Endometrial microvascular endothelial cells (primary cell): Measurements from ENCODE around the gene DHTKD1. TPM values are rescaled to one million over a fixed set of nuclear protein-coding genes. Genes with fewer than 3 reads are reported as not detected.
"Not testable (repeated sequence)": the region's sequence is repeated elsewhere in the genome, so short reads cannot be mapped to it uniquely, and the experiment has no call there.

Experiments
- in situ Hi-C: cut with HindIII; loops from 2 replicates; pipeline ENCODE4 v1.10.0; 2017; ENCODE audit warnings: low sequenced_read_pairs, low pct_unique_long_range_greater_than_20kb; ENCODE audit errors: inconsistent ontology term
- total RNA-seq: library from RNA; depleted of rRNA; stranded (reverse); fragments of >200 nt; gene quantifications from one replicate; pipeline ENCODE4 v1.2.3, GENCODE V29; 2015; ENCODE audit errors: inconsistent ontology term

Gene DHTKD1
- total RNA-seq, 1 donor from 2014 or later, result 11.1 TPM

DNA sequence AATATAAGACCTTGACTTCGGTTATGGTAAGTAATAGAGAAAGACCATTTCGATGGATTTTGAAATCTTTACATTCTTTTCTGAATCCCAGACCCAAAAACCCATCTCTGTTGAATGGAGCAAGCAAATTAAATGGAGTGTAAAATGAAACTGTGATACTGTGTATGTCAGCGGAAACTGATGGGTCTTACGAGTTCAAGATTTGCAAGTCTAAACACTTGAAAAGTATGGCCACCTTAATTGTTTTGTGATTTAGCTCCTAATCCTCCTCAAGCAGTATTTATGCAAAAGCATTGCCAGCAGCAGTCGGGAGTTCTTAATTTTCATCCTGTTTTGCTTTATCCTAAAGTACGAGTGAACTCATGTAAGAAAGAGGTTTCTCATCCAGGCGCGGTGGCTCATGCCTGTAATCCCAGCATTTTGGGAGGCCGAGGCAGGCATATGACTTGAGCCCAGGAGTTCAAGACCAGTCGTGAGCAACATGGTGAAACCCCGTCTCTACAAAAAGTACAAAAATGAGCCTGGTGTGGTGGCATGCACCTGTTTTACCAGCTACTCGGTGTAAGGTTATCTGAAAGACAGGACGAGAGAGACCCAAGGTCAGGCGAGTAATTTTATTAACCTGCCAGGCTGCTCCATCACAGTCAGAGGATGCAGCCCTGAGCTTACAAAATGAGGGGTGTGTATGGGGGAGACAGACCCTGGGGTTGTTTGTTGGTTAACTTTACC lies 5.8 kb upstream of the DHTKD1 start:
- in situ Hi-C loops, result no loop called here

DNA sequence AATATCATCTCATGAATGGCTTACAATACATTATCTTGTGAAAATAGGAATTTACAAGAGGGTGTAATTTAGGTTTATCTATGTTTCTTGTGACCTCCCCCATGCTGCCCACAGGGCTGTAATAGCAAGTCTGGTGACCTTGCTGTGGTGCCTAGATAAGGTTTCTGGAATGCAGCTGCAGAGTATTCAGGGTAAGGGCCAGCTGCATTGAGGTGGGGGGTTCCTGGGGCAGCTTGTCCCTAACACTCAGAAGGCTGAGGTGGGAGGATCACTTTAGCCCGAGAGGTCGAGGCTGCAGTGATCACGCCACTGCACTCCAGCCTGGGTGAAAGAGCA lies 5.3 kb upstream of the DHTKD1 start:
- in situ Hi-C loops, result no loop called here

DNA sequence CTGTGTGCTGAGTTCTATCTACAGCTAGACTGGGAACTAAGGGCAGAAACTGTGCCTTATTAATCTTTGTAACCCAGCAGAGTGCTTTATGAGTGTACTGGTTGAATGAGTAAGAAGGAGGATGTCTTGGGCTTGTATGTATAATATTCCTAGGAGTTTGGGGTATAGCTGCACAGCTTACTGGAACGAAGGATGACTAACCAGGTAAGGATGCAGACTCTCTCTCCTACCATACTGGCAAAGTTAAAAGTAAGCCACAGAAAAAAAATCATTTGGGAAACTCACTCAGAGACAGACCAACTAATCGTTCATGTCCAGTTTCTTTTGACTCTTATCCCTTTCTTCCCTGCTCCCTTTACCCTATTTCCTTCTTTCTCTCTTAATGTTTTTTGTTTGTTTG lies 1.4 kb upstream of the DHTKD1 start:
- in situ Hi-C loops, result no loop called here

DNA sequence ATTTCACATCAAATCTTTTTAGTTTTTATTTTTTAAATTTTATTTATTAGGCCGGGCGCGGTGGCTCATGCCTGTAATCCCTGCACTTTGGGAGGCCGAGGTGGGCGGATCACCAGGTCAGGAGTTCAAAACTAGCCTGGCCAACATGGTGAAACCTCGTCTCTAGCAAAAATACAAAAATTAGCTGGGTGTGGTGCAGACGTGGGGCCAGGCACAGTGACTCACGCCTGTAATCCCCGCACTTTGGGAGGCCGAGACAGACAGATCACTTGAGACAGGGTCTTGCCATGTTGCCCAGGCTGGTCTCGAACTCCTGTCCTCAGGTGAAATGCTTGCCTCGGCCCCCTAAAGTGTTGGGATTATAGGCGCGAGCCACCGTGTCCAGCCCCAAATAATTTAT lies 2.7 kb downstream of the DHTKD1 start:
- in situ Hi-C loops, result not testable (repeated sequence)

DNA sequence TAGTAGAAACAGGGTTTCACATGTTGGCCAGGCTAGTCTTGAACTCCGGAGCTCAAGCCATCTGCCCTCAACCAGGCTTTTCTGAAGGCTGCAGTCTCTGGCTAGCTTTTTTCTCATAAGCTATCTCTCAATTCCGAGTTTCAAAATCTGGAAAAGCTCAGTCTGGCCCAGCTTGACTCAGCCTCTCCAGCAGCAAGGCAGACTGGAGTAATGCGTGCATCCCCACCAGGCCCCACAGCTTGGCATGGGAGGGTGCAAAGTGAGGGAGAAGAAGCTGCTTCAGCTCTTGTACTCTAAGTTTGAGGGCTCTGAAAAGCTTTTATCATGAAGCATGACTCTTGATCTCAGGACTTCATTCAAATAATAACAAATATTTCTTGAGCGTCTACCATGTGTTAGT lies 4.8 kb downstream of the DHTKD1 start:
- in situ Hi-C loops, result no loop called here

DNA sequence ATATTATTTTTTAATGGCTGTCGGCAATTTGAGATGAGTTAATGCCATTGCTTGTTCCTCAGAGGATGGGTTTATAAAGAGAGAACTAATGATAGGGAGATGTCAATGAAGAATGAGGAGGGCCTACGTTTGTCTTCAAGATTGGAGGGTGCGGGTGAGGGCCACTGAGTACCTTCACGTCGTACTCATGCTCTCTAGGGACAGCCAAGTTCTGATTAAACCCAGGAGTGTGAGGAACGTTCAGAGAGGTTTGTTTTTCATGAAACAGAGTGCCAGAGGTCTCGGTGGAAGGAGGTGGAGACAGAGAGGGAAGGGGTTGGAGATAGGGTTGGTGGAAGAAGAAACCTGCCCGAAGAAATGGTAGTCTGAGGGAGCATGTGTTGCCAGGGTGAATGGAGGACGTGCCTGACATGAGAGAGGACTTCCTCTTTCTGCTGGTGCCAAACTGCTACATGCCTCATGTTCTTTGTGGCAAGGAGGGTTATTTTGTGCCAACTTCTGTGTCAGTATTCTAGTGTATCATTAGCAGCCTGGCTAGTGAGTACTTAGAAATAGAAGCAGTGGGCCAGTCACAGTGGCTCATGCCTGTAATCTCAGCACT lies 8.9 kb downstream of the DHTKD1 start:
- in situ Hi-C loops, result no loop called here

DNA sequence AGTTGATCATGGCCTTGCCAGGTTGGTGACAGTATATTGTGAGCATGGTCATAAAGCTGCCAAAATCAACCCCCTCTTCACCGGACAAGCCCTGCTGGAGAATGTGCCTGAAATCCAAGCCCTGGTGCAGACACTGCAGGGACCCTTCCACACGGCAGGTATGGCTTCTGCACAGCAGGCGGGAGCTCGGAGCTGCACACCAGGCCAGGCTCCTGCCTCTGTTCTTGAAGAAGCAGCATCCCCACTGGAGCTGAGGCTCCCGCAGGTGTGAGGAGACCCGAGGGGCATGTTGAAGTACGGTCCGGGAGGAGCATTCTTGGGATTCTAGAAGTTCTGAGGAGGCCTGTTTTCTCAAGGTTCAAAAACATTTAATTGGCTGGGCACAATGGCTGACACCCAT lies 12.7 kb downstream of the DHTKD1 start:
- in situ Hi-C loops, result no loop called here

DNA sequence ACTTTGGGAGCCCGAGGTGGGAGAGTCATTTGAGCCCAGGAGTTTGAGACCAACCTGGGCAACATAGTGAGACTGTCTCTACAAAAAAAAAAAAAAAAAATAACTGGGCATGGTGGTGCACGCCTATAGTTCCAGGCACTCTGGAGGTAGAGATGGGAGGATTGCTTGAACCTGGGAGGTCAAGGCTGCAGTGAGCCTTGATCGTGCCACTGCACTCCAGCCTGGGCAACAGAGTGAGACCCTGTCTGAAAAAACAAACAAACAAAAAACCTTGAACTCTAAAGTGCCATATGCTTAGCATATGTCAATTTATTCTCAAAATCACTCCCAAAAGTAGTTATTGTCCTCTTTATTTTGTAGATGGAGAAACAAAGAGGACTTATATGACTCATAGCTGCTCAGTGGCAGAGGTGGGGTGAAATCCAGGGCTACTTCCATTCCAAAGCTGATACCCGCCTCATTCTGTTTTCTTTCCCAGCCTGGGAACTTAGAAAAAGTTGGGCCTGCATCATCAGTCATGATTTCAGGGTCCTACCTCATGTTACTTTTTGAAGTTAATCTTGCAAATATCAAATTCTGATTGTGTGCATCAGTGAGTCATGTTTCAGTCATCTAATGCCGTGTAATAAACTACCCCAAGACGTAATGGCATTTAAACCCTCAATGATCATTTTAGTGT lies 13.3 kb downstream of the DHTKD1 start:
- in situ Hi-C loops, result no loop called here

DNA sequence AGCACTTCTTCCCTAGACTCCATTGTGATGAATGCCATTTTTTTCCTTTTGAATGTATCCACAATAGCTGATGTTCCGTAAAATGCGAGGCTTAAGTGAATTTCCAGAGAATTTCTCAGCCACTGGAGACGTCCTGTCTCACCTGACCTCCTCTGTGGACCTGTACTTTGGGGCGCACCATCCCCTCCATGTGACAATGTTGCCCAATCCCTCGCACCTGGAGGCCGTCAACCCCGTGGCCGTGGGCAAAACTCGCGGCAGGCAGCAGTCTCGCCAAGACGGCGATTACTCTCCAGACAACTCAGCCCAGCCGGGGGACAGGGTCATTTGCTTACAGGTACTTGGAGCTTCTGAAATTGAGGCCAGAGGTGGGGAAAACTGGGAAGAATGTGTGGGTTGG lies 20.2 kb downstream of the DHTKD1 start:
- in situ Hi-C loops, result no loop called here

DNA sequence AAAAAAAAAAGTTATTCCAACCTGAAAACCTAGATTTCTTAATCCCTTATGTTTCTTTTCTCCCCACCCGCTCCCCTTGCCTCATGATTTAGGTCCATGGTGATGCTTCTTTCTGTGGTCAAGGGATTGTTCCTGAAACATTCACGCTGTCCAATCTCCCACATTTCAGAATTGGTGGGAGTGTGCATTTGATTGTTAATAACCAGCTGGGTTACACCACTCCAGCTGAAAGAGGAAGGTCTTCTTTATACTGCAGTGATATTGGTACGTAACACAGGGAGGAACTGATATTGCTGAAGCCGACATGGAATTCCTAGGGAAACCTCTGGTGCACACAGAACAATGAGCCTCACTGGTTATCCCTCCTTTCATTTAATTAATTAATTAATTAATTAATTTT lies 22.7 kb downstream of the DHTKD1 start:
- in situ Hi-C loops, result no loop called here

DNA sequence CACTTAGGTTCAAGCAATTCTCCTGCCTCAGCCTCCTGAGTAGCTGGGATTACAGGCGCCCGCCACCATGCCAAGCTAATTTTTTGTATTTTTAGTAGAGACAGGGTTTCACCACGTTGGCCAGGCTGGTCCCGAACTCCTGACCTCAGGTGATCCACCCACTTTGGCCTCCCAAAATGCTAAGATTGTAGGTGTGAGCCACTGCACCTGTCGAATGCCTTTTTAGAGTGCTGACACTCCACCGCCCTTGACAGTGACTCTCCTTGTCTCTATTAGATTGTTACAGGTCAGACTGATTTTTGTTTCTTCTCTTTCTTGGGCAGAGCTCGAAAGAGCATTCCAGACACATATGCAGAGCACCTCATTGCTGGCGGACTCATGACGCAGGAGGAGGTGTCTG lies 28.6 kb downstream of the DHTKD1 start:
- in situ Hi-C loops, result not testable (repeated sequence)

DNA sequence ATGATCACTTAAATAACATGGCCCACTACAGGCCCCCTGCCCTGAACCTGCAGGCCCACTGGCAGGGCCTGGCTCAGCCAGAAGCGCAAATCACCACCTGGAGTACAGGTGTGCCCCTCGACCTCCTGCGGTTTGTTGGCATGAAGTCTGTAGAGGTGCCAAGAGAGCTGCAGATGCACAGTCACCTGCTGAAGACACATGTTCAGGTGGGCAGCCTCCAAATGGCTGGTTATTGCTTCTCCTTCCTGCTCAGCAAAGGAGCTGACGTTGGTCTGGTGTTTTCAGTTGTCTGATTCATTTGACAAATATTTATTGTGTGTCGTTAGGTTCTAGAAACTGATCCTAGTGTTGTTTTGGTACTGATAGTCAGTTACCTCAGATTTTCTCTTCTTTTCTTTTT lies 29.0 kb downstream of the DHTKD1 start:
- in situ Hi-C loops, result no loop called here

DNA sequence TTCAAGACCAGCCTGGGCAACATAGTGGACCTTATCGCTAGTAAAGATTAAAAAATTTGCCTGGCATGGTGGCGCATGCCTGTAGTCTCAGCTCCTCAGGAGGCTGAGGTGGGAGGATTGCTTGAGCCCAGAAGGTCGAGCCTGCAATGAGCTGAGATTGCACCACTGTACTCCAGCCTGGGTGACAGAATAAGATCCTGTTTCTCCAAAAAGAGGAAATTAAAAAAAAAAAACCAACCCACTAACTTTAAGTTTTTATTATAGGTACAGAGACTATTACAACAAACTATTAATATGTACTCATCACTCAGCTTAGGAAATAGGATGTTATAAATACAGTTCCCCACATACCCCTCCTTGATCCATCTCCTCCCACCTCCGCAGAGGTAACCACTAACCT lies 30.2 kb downstream of the DHTKD1 start:
- in situ Hi-C loops, result no loop called here

DNA sequence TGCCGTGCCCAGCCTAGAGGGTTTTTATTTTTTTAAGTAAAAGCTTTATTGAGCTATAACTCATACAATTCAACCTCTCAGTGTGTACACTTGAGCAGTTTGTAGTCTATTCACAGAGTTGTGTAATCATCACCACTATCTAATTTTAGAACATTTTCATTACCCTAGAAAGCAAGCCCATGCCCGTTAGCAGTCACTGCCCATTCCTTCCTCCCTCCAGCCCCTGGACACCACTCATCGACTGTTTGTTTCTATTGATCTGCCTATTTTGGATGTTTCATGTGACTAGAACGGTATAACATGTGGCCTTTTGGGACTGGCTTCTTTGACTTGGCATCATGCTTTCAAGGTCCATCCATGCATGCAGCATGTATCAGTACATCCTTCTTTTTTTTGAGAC lies 35.0 kb downstream of the DHTKD1 start:
- in situ Hi-C loops, result no loop called here

DNA sequence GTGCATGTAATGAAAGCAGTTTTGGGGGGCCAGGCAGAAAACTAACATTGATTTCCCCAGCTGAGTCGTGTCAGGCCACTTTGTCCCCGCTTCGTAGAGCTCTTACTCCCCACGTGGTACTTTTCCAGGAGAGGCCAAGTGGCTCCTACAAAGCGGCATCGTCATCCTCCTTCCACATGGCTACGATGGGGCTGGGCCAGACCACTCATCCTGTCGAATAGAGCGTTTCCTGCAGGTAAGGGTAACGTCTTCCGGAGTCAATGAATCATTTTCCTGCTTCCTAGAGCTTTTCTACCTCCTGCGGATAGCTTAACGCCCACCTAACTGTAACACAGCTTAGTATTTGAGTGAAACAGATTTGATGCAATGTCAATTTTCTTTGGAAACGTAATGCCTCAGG lies 39.0 kb downstream of the DHTKD1 start:
- in situ Hi-C loops, result no loop called here

DNA sequence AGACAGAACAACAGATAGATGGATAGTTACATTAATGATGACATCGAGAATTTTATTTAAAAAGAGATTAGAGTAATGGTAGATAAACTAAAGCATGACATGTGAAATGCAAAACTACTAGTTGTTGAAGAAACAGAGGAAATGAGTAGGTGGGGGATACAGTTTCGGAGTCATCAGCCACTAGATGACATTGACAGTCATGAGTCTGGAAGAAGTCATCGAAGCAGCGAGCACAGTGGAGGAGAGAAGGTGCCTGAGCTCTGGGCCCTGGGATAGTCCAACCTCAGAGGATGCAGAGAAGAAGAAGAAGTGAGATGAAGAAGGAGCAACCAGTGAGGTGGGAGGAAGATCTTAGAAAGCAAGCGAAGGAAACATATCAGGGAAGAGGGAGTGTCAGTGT lies 40.5 kb downstream of the DHTKD1 start:
- in situ Hi-C loops, result no loop called here

DNA sequence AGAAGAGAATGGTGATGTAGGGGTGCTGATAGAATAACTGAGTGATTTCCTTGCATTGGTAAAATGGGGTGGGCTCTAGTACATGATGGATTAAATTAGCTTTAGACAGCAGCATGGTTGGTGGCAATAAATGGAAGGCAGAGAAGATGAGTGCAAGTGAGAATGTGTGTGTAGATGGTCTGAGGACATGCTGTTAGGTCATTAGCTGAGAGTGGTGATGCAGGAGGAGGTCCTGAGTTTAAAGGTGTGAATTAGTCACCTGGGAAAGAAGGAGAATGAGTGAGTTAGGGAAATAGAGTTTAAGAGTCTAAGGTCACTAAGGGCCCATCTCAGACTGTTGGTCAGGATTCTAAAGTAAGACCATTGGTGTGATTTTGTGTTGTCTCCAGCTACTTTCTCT lies 42.8 kb downstream of the DHTKD1 start:
- in situ Hi-C loops, result no loop called here

DNA sequence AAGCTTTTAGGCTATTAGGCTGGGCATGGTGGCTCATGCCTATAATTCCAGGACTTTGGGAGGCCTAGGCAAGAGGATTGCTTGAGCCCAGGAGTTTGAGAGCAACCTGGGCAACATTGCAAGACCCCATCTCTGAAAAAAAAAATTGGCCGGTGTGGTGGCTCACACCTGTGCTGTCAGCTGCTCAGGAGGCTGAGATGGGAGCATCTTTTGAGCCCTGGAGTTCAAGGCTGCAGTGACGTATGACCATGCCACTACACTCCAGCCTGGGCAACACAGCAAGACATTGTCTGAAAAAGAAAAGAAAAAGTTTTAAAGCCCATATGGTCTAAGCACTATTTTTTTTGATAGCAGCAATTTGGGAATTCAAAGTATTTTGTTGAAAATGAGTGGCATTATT lies 44.9 kb downstream of the DHTKD1 start:
- in situ Hi-C loops, result no loop called here

DNA sequence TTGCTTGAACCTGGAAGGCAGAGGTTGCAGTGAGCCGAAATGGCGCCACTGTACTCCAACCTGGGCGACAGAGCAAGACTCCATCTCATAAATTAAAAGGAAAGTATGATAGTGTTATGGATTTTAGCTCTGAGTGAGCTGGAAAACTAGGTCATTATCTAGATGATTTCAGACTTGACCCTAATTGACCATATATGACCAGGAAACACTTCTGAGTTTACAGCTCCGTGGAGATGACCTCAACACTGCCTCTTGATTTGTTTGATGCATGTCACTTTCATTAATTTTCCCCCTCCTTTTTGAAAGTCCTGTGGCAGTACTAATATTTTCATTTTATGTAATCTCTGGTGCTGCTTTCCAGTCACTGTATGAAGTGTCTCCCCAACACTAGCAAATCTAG lies 52.9 kb downstream of the DHTKD1 start:
- in situ Hi-C loops, result no loop called here

DNA sequence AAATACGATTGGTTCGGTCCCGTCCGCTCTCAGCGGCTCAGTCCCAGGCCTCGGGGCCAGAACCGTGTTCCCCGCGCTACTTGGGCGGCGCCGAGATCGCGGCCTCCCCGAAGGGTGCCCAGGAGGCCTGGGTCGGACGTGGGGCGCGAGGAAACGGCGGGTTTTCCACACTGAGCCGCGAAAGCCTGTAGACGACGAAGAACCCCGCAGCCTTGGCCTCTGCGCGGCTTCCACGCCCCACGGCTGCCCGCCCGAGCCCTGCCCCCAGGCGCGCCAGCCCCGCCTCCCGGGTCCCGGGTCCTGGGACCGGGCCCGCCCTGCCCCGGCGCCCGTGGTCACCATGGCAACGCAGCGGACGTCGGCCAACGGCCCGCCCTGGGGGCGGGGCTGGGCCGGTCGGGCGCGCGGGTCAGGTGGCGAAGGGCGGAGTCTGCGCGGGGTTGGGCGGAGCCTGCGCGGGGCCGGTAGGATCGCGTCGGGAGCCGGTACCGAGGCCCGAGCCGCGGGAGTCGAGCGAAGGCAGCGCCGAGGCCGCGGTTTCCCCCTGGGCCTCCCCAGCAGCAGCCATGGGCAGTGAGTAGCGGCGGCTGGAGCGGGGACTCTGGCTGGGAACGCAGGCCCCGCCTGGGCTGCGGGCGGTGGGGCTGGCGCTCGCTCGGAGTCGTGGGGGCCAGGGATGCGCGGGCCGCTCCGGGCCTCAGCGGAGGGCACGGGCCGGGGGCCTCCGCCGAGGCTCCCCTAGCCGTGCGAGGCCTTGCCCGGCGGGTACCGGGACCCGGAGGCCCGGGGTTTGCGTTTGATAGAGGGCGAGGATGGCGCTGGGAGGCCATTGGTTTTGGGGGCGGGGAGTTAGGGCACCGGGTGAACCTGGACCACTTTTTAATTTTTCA lies 60.7 kb downstream of the DHTKD1 start, which contains the start of gene SEC61A2:
Gene SEC61A2 (plus strand): TSS at position 456 of the 890 bp plus-strand sequence. CDS start 111 bp downstream, at position 567.
- in situ Hi-C loops, result no loop called here
